Measurements from ENCODE around the gene TDRD7. TPM values are rescaled to one million over a fixed set of nuclear protein-coding genes. Genes with fewer than 3 reads are reported as not detected.
A peak's percentile ranks its signal among the peaks of the same experiment; 100 is the strongest.

The TDRD7 gene
- total and polyA plus RNA-seq, 2 experiments from 2014 or later: 4.2 to 4.5 TPM

DNA sequence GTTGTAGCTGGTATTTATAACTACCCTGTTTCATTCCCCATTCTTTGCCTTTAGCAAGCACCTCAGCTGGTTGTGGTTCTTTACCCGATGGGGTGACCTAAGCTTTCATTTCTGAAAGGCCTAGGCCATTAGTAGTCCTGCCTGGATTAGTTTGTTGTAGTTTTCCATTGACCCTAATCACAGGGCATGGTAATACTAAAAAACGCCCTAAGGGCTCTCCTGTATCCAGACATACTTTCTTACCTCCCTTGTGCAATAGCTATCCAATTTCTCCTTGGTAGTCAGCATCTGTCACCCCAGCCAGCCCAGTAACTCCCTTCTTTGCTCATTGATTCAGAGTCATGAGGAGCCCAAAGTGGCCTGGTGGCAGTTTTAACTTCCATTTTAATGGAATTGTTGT, 113.6 kb downstream of the TDRD7 start:
- no peak for DNase-seq (ENCODE audit: low read depth in 1 of 2, low spot score in 1 of 2)
- H3K4me3 ChIP-seq: no peak overlapping the region
- no peaks in the 10 kb centered on the region for H3K27me3 ChIP-seq
- no peaks in the 10 kb centered on the region for H3K9me3 ChIP-seq (ENCODE audit: low read depth)
- peaks cover 16% of the 10 kb centered on the region for H3K36me3 ChIP-seq
- TF ChIP-seq, protein P1, sequence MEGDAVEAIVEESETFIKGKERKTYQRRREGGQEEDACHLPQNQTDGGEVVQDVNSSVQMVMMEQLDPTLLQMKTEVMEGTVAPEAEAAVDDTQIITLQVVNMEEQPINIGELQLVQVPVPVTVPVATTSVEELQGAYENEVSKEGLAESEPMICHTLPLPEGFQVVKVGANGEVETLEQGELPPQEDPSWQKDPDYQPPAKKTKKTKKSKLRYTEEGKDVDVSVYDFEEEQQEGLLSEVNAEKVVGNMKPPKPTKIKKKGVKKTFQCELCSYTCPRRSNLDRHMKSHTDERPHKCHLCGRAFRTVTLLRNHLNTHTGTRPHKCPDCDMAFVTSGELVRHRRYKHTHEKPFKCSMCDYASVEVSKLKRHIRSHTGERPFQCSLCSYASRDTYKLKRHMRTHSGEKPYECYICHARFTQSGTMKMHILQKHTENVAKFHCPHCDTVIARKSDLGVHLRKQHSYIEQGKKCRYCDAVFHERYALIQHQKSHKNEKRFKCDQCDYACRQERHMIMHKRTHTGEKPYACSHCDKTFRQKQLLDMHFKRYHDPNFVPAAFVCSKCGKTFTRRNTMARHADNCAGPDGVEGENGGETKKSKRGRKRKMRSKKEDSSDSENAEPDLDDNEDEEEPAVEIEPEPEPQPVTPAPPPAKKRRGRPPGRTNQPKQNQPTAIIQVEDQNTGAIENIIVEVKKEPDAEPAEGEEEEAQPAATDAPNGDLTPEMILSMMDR (IDR thresholded peaks at IDR 0.05; ENCODE audit: low read depth, low read length): no peak
- peak overlapping the region; percentile 92 for H3K27ac ChIP-seq
- H3K4me1 ChIP-seq (ENCODE audit: low read depth): peaks cover 57% of the 10 kb centered on the region

DNA sequence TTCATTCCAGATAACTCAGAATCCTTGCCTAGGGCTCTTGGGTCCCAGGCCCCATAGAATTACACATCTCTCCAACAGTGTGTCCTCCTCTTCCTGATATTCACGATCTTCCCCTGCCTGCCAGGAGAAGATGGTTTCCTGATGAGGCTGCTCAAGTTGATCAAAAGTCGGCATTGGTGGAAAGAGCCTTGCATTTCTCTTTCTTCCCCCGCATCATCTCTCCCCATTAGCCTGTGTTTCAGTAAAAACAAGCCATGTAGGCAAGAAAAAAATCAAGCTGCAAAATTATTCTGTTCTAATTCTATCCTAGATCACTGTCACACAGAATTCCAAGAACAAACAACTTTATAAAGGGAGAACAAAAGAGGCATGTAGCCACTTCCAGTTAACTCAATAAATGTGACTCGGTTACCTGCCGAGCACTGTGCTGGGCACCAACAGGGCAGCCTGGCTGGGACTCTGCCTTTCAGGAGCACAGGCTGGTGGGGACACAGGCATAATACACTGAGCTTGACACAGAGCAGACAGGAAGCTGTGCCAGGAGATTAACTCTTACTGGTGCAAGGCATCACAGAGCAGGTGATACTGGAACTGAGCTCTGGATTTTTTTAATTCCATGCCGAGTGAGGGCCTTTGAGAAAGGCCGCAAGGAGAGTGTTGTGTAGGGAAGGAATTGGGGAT, 115.1 kb downstream of the TDRD7 start:
- peak overlapping the region; percentile 92 for H3K27ac ChIP-seq
- peak in 1 of 2 donors; percentile 41 for DNase-seq (ENCODE audit: low read depth in 1 of 2, low spot score in 1 of 2)
- peaks cover 16% of the 10 kb centered on the region for H3K36me3 ChIP-seq
- TF ChIP-seq, protein P1 (IDR thresholded peaks at IDR 0.05; ENCODE audit: low read depth, low read length): no peak
- H3K4me3 ChIP-seq: no peak overlapping the region
- H3K9me3 ChIP-seq (ENCODE audit: low read depth): no peaks in the 10 kb centered on the region
- H3K27me3 ChIP-seq: no peaks in the 10 kb centered on the region
- H3K4me1 ChIP-seq (ENCODE audit: low read depth): peaks cover 46% of the 10 kb centered on the region

DNA sequence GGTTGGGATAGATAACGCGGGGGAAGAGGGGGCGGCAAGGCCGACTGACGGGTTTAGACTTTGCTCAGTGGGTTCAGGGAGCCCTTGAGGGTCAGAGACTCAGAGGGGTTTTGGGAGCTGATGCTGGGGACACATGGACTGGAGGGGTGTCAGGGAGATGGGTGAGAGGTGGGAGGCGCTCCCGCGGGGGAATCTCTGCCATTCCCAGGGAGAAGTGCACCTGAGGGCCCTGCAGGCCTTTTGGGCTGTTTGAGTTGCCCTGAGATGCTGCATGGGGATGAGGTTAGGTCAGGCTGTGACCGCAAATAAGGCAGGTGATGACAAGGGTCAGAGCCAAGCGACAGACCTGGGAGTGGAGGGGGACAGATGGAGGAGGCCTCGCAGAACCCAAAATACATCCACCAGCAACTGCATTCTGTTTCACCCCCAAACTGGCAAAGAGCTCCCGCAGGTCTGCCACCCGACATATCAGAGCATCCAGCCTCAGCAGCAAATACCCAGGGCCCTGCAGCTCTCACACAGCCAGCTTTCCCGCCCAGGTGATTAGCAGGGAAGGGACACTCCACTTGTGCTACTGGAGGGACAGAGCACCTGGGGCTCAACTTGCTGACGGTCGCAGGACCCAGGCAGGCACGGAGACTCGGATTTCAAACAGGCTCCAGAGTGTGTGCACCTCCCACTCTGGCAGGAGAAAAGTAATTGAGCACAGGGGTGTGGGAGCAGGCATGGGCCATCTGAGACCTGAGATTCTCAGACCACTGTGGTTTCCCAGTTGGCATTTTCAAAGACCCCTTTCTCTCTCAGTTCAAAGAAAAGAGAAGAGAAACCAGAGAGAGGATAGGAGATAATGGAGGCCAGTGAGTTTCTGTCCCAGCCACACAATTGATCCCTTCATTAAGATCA, 116.0 kb downstream of the TDRD7 start:
- peak overlapping the region; percentile 92 for H3K27ac ChIP-seq
- no peak overlapping the region for H3K4me3 ChIP-seq
- H3K36me3 ChIP-seq: peaks cover 16% of the 10 kb centered on the region
- peaks cover 48% of the 10 kb centered on the region for H3K4me1 ChIP-seq (ENCODE audit: low read depth)
- no peaks in the 10 kb centered on the region for H3K27me3 ChIP-seq
- TF ChIP-seq, protein P1 (IDR thresholded peaks at IDR 0.05; ENCODE audit: low read depth, low read length): no peak
- peak in 1 of 2 donors; percentile 50 for DNase-seq (ENCODE audit: low read depth in 1 of 2, low spot score in 1 of 2)
- H3K9me3 ChIP-seq (ENCODE audit: low read depth): no peaks in the 10 kb centered on the region

DNA sequence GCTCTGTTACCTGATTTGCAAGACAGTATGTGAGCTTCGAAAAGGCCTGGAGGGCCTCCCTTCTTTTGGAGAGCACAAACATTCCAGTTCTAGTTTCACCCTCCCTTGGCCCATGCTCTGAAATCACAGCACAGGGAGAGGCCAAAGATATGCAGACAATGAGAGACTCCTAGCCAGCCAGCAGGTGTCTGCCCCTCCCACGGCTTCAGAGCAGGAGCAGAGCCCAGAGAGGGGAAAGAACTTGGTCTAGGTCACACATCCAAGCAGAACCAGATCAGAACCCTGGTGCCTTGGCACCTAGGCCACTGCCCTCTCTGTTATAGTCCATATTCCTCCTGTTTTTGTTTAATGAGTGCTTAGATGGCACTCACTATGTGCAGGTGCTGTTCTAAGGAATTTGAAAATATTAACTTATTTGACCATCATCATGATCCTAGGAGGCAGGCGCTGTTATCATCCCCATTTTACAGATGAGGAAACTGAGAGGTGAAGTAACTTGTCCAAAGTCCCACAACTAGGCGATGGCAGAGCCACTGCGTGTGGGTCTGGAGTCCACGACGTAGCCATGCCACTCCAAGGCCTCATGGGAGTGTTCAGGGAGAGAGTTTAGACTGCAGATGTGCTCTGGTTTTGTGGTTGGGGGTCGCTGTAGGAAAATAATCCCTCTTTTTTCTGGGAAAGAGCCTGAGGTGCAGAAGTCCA, 116.8 kb downstream of the TDRD7 start:
- Histone ChIP-seq H3K36me3 (peaks cover 16% of the 10 kb centered on the region), H3K4me3 (no peak overlapping the region), H3K9me3 (ENCODE audit: low read depth) (no peaks in the 10 kb centered on the region), H3K27me3 (no peaks in the 10 kb centered on the region), H3K27ac (peak overlapping the region; percentile 92), H3K4me1 (ENCODE audit: low read depth) (peaks cover 48% of the 10 kb centered on the region)
- DNase-seq (ENCODE audit: low read depth in 1 of 2, low spot score in 1 of 2): peak in 1 of 2 donors; percentile 60
- TF ChIP-seq, protein P1 (IDR thresholded peaks at IDR 0.05; ENCODE audit: low read depth, low read length): no peak

DNA sequence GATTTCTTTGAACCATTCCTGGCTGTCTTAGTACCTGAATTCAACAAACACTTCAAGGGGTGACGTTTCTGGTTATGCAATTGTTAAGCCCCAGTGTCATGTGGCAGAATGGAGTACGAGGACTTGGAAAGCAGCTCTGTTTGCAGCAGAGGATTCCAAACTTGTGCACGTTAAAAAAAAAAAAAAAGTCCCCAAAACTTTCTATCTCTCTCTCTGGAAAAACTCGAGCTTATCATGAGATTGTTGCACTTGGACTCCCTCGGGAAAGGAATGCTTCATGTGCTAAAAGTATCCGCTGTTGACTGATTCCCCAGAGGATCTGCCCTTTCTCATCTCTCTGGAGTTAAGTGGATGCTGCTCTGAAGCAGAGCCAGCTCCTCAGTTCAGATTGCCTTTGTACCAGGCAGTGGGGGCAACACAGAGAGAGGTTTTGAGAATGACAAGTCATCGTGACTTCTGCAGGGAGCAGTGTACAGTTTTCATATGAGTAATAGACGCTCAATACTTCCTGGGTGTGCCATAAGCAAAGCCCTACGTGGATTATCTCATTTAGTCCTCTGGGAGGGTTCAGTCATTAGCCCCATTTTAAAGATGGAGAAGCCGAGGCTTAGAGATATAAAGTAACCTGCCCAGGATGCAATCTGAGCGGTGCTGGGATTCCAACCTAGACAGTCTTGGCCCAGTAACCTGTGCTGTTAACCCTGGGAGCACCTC, 117.6 kb downstream of the TDRD7 start:
- TF ChIP-seq, protein P1 (IDR thresholded peaks at IDR 0.05; ENCODE audit: low read depth, low read length): no peak
- no peak overlapping the region for H3K4me3 ChIP-seq
- peak; percentile 23 to 93 for DNase-seq (ENCODE audit: low read depth in 1 of 2, low spot score in 1 of 2)

More for the DNA sequence above, 117.6 kb downstream of the TDRD7 start:
- H3K36me3 ChIP-seq: peaks cover 14% of the 10 kb centered on the region
- H3K27ac ChIP-seq: peak overlapping the region; percentile 92
- peaks cover 48% of the 10 kb centered on the region for H3K4me1 ChIP-seq (ENCODE audit: low read depth)
- H3K9me3 ChIP-seq (ENCODE audit: low read depth): no peaks in the 10 kb centered on the region
- no peaks in the 10 kb centered on the region for H3K27me3 ChIP-seq

Measured in cardiac muscle cell (in vitro differentiated cells and primary cell).